Activated naive CD4-positive, alpha-beta T cell treated with anti-CD3 and anti-CD28 coated beads, Interleukin-2, amount 10 ng/mL, durations not matched to agents 5 hours and 36 hours (primary cell): ENCODE results near the gene TBCE. TPM values are rescaled to one million over a fixed set of nuclear protein-coding genes. Genes with fewer than 3 reads are reported as not detected.

Experiments
- total RNA-seq, 2 experiments: library from RNA; stranded (reverse); gene quantifications; one replicate each; pipeline ENCODE4 v1.2.3, GENCODE V29; 2021

The TBCE gene, protein sequence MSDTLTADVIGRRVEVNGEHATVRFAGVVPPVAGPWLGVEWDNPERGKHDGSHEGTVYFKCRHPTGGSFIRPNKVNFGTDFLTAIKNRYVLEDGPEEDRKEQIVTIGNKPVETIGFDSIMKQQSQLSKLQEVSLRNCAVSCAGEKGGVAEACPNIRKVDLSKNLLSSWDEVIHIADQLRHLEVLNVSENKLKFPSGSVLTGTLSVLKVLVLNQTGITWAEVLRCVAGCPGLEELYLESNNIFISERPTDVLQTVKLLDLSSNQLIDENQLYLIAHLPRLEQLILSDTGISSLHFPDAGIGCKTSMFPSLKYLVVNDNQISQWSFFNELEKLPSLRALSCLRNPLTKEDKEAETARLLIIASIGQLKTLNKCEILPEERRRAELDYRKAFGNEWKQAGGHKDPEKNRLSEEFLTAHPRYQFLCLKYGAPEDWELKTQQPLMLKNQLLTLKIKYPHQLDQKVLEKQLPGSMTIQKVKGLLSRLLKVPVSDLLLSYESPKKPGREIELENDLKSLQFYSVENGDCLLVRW
- total RNA-seq, result 10 to 100 TPM; 20.1 to 22.2 TPM

DNA sequence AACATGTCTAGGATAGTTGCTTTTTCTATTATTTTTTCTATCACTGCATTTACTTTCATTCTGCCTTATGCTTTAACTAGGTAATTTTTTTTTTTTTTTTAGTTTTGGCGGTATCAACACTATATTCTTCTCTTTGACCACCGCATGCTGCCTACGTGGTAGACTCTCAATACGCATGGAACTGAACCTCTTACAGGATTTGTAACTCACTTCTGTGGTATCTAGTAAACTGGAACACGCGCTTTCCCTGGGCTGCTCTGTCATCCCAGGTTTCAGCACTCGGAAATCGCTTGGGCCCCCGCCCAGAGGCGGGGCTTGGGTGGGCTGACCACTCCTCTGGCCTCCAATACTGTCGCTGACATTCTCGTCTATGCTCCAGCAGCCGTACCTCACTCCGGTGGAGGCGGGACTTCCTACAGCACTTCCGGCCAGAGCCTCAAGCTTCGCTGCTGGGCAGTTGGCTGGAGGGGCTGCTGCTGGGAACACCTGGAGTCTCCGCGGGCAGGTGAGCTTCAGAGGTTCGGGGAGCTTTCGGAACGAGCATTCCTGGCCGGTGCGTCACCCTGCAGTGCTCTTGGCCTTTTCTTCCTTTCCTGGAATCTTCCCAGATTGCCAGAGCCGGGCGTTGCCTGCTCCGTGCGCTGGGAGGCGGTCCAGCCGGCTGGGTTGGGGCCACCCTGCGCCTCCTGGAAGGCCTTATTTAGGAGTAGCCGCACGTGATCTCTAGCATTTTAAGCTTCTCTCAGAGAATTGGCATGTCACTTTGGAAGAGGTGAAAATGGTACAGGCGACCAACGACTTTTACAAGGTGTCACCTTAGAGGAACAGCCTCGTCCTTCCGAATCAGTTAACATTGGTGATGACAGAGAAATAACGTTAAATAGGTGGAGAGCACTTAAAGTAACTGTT, at the start of gene TBCE:
Gene TBCE (plus strand): TSS at position 428 of the 909 bp plus-strand sequence. CDS start 12,623 bp downstream, outside the sequence.

DNA sequence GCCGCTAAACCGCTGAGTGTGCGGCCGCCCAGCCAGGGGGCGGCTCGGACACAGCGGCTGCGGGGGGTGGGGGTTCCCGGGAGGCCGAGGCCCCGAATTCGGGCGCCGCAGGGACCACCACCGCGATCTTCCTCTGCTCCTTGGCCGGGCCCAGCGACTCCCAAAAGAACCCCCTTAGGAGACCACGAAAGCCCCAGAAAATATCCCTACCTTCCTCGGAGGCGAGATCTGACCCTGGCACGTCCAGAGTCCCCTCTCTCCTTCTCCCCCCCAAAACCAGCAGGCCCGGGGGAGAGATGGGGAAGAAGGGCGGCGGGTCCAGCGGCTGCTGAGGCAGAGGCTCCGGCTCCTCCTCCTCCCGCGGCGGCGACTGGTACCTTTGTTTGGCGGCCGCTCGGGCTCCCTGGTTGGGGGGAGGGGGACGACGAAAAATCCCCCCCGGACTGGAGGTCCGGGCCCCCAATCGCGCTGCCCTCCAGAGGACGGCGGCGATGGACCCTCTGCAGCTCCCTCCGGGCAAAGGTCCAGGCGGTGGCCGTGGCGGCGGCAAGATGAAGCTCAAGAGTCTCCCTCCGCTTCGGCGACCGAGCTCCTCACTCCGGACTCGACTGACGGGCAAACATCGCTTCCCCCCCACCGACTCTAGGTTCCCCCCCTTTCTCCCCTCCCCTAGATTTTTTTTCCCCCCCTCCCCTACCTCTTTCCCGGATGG, 39.5 kb upstream of the TBCE start, which contains the start of gene ARID4B:
Gene ARID4B (minus strand): TSS at position 621 of the 712 bp plus-strand sequence. CDS start 1,260 bp downstream, outside the sequence.

DNA sequence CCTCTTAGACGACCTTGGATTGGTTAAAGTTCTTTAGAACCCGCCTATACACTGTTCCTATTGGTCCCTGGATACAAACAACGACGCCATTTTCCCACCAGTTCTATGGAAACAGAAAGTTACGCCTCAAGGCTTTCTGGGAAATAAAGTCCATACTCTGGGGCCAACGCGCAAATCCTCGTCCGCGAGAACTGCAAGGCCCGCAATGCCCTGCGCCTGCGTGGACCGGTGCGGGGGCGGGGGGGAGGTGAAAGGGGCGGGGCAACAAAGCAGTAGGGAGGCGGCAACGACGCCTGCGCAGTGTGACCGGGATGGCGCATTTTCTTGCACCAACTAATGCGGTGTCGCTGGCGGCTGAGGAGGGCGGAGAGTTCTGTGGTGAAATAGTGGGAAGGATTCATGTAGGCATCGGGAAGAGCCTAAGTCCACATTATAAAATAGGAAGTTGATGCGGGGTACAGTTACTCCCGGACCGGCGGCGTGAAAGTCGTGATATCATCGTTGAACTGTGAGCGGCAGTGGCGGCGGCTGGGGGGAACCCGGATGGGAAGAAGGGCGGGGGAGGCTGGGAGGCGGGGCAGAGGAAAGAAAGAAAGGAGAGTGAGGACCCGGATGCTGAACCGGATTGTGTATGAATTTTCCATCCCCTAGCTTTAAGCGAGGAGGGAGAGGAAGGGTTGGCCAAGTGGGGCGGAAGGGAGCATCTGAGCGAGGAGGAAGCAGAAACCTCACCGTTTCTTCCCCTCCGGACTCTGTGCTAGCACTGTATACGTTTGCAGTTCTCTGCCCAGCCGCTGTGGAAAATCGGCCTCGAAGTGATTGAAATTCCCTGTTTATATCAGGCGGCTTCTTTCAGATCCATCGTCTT, 38.7 kb upstream of the TBCE start, which contains the start of gene GGPS1:
Gene GGPS1 (plus strand): TSS at position 300 of the 868 bp plus-strand sequence. CDS start 6,695 bp downstream, outside the sequence.

Other genes with a start within 250 kb of the TBCE start
- 100 to 1,000 TPM in 1 of 2 experiments, 10 to 100 TPM in 1; 99.8 to 109 TPM for gene TOMM20, start 238.6 kb upstream of the TBCE start, total RNA-seq
- 100 to 1,000 TPM; 106 TPM for gene RBM34, start 206.2 kb upstream of the TBCE start, total RNA-seq
- gene ARID4B, start 39.2 kb upstream of the TBCE start, total RNA-seq, result 10 to 100 TPM; 52.1 to 52.2 TPM
- gene GGPS1, start 38.9 kb upstream of the TBCE start, total RNA-seq, result 10 to 100 TPM; 30.4 TPM
- gene B3GALNT2, start 137.0 kb downstream of the TBCE start, total RNA-seq, result 10 to 100 TPM; 11.6 to 12.0 TPM